Stimulated activated CD8-positive, alpha-beta memory T cell treated with anti-CD3 and anti-CD28 coated beads, Interleukin-15, amount 100 ng/mL, for 48 hours (primary cell): ENCODE results near the gene SLK.

ENCODE experiments used
- DNase-seq, 2 donors: peaks; one replicate each; pipeline ENCODE4 v3.0.0-alpha.2; 2020; ENCODE audit warnings: low read depth in 2 of 2

SLK gene

DNA sequence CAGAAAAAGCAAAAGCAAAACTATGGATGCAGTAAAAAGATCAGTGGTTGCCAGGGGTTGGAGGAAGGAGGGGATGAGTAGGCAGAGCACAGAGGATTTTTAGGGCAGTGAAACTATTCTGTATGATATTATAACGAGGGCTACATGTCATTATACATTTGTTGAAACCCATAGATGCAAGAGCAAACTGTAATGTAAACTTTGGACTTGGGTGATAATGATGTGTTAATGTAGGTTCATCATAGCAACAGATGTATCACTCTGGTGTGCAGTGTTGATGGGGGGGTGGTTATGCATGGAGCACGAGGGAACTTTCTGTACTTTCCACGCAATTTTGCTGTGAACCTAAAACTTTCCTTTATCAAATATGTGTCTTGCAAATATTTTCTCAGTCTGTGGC lies 23.2 kb downstream of the SLK start:
- DNase-seq: no peak

- no peak for DNase-seq
These were observed 23.6 kb downstream of the SLK start for GRCh38 chr10:103990531-103990930.

DNA sequence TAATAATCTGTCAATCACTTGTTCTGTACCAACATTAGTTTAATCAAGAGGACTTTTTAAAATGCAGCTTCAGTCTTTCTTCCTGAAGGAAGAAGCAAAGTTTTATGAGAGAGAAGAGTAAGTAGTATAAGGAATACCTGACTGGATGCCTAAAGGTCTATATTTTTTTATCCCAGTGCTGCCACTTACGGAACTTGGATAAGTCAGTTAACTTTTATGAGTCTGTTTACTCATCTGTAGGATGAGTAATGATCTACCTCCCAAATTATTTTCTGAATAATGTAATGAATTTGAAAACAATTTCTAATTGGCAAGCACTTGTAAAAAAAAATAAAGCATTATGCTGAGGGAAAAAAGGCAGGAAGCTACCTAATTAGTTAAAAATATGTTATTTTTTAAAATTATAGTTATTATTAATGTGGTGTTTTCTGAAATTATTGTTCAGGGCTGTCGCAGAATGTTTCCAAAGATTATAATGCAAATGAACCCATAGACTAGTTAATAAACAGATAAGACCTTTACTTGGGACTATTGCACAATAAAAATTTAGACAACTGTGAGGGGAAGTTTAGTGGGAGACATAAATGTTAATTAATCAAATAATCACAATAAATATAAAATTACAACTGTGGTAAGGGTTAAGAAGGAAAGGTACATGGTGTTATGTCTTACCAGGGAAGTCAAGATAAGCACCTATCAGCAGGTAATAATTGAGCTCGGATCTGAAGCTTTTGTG lies 24.6 kb downstream of the SLK start:
- DNase-seq: no peak

GRCh38 chr10:103995134-103995533 lies 28.2 kb downstream of the SLK start:
- no peak for DNase-seq

- no peak for DNase-seq
These were observed 31.9 kb downstream of the SLK start for GRCh38 chr10:103998805-103999204.

DNA sequence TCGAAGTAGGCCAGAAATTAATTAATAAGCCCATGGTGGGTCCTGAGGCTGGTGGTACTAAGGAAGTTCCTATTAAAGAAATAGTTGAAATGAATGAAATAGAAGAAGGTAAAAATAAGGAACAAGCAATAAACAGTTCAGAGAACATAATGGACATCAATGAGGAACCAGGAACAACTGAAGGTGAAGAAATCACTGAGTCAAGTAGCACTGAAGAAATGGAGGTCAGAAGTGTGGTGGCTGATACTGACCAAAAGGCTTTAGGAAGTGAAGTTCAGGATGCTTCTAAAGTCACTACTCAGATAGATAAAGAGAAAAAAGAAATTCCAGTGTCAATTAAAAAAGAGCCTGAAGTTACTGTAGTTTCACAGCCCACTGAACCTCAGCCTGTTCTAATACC lies 36.0 kb downstream of the SLK start:
- DNase-seq: no peak

GRCh38 chr10:104005172-104005863 lies 38.4 kb downstream of the SLK start:
- no peak for DNase-seq

GRCh38 chr10:104011904-104012303 lies 45.0 kb downstream of the SLK start:
- DNase-seq: no peak

DNA sequence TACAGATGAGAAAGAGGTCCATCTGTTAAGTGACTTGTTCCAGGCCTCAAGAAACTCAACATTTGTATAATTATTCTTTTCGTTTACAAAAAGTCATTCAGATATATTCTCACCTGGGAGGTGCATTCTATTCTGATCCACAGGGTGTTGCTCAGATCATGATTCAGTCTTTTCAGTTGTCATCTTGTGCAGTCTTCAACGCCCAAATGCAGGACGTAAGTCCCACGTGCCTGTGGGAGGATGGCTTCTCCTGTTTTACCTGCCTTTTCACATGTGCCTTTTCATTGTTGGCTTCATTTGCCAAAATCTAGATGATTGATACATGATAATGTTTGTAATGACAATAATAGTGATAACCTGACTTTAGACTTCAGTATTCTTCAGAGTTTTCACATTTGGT lies 46.5 kb downstream of the SLK start:
- no peak for DNase-seq

- no peak for DNase-seq
These were observed 47.2 kb downstream of the SLK start for GRCh38 chr10:104014176-104014575.

GRCh38 chr10:104016661-104017060 lies 49.7 kb downstream of the SLK start:
- no peak for DNase-seq

- DNase-seq: no peak
These were observed 51.5 kb downstream of the SLK start for GRCh38 chr10:104018471-104018870.

- DNase-seq: no peak
These were observed 53.1 kb downstream of the SLK start for GRCh38 chr10:104020020-104020419.

DNA sequence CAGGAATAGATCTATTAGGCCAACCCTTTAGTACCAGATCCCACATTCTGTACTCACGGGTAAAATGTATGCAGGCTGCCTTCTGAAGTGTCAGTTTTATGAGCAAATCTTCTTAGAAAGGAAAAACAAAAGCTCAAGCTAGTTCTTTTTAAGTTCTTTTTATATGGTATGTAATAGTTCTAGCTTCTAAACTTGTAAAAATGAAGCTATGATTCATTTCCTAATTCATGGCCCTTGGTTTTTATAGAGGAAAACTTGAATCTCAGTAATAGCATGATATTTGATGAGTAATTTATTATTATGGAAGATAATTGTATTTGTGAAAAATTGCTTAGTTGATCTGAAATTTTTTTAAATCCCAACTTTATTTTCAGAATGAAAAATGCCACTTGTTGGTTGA lies 54.3 kb downstream of the SLK start:
- no peak for DNase-seq

- DNase-seq: no peak
These were observed 55.1 kb downstream of the SLK start for GRCh38 chr10:104022026-104022425.

- DNase-seq: no peak
These were observed 58.6 kb downstream of the SLK start for GRCh38 chr10:104025524-104025923.

DNA sequence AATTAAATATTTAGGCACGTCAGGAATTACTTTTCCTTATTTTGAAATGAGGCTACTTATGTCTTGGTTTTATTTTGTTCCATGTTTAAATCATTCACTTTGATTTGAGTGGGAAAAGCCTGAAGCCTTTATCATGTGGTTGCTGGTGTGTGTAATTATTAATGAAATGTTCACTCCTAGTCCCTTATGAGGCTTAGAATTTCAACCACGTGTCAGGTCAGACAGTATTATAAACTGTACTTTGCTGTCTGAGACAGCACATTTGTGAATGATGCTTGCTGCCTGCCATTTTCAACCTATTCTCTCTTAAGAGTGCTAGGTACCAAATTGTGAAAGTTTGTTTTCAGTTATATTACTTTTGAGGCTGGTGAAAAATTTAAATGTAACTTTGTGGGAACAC lies 59.8 kb downstream of the SLK start:
- DNase-seq: no peak

- DNase-seq: no peak
These were observed 61.2 kb downstream of the SLK start for GRCh38 chr10:104028146-104028545.

GRCh38 chr10:104028823-104029520 lies 62.0 kb downstream of the SLK start:
- no peak for DNase-seq

GRCh38 chr10:104029521-104029860 lies 62.6 kb downstream of the SLK start:
- DNase-seq: no peak

DNA sequence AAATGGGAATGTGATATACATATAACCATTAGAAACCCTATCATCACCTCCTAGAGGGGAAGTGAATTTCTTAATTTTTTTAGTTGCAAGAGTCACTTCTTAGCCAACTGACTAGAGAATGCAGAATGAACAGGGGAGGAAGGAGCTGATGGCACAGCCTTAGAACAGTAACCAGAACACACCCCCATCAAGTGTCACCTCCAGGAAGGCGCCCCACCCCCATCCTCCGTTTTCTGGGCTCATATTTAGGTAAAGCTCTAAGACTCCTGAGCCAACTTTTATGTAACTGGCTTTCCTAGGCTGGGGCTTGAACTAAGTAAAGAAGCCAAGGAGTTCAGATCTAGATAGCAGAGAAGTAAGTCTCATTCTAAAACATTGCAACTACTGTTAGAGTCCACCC lies 64.7 kb downstream of the SLK start:
- no peak for DNase-seq

DNA sequence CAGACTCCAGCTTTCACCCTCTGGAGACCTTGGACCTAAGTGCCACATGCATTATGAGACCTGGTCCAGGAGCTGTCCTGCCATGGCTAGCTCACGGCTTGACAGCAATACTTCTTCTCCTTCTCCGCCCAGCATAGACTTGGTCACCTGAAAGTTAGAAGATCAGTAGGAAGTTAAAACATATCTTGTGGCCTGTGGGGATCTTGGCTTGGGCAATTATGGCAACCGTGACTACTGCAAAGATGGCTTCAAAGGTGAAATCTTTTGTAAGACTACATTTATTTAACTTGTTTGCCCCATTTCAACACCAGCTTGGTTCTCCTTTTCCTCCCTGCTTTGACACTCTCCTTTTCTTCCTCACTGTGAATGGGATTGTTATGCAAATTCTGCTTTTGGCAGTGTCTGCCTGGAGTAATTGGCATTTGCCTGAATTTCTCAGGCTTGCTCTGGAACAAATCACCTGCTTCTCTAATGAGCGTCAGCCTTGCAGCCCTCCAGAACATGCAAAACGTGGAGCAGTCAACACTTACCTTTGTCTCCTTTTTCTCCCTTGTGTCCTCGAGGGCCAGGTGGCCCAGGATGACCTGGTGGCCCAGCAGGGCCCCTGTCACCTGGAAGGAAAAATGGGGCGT lies 65.3 kb downstream of the SLK start:
- DNase-seq: no peak
